Heart right ventricle (tissue), 16 donors: Measurements from ENCODE around the gene SYNE1. TPM values are rescaled to one million over a fixed set of nuclear protein-coding genes. Genes with fewer than 3 reads are reported as not detected.
A peak's percentile ranks its signal among the peaks of the same experiment; 100 is the strongest.

Experiments used
- ATAC-seq, 8 donors: fragments of 200-7000 bp; cut with Tn5 transposase; one replicate each; pipeline ENCODE4 v1.9.1; 2020; ENCODE audit warnings: mild to moderate bottlenecking in 8 of 8, moderate library complexity in 8 of 8, moderate number of reproducible peaks in 1 of 8
- DNase-seq, 2 donors: peaks; one replicate each; pipeline ENCODE4 v3.0.0-alpha.2; 2020
- H3K27ac ChIP-seq, 10 donors: fragments of 200-600 bp; sonication (generic) in 2 of 10; one replicate each; pipeline versions ENCODE4 v1.5.0 to v1.8.0; 2020 to 2022; ENCODE audit warnings: mild to moderate bottlenecking in 3 of 10
- H3K27me3 ChIP-seq, 7 donors: fragments of 200-600 bp; one replicate each; pipeline ENCODE4 v1.8.0; 2021 to 2022; ENCODE audit warnings: mild to moderate bottlenecking in 2 of 7
- H3K36me3 ChIP-seq, 9 donors: fragments of 200-600 bp; sonication (generic) in 1 of 9; one replicate each; pipeline versions ENCODE4 v1.5.0 to v1.8.0; 2020 to 2022; ENCODE audit warnings: mild to moderate bottlenecking in 2 of 9
- H3K4me1 ChIP-seq, 9 donors: fragments of 200-600 bp; sonication (generic) in 1 of 9; one replicate each; pipeline versions ENCODE4 v1.5.0 to v1.8.0; 2020 to 2022; ENCODE audit warnings: mild to moderate bottlenecking in 4 of 9
- H3K4me3 ChIP-seq, 10 donors: fragments of 200-600 bp; sonication (generic) in 2 of 10; one replicate each; pipeline versions ENCODE4 v1.5.0 to v1.8.0; 2020 to 2022; ENCODE audit warnings: mild to moderate bottlenecking in 7 of 10, moderate library complexity in 2 of 10
- H3K9me3 ChIP-seq, 11 donors: fragments of 200-600 bp in 10 of 11; sonication (generic) in 2 of 11; one replicate each; pipeline versions ENCODE4 v1.5.0 to v1.8.0; 2013 to 2022; ENCODE audit warnings: mild to moderate bottlenecking in 2 of 11, control low read depth in 1 of 11, moderate library complexity in 1 of 11
- WGBS, 2 donors: extraction: QIAGEN DNeasy Blood & Tissue Kit; methylation state at CpG; one replicate each; pipeline ENCODE4 v1.1.7; 2013; ENCODE audit warnings: inconsistent platforms in 1 of 2; 5-methylcytosine and 5-hydroxymethylcytosine counted together
- intact Hi-C, 10 donors: fragments of 100-400 bp; cut with DNase I; formaldehyde crosslinking; loops; one replicate each; pipeline versions ENCODE4 v1.11.1 to v1.14.2; 2022
- polyA plus RNA-seq, 2 donors: library from polyadenylated mRNA; stranded (reverse); fragments of 200-250 nt; gene quantifications; one replicate each; pipeline ENCODE4 v1.2.3, GENCODE V29; 2013
- total RNA-seq, 10 donors: library from RNA; stranded (reverse); fragmentation: NEBNext Ultra II Directional in 3 of 10; extraction: Animal tissue kit (Norgen Biotek cat#: 25700) in 3 of 10; gene quantifications; one replicate each; pipeline versions ENCODE4 v1.2.1 to v1.2.4, GENCODE V29; 2021 to 2023
- TF ChIP-seq, protein P1 (sequence below), 9 donors: fragments of 200-600 bp; sonication (generic) in 2 of 9; IDR thresholded peaks; one replicate each; pipeline versions ENCODE4 v1.5.0 to v1.8.0; 2021 to 2022; ENCODE audit warnings: antibody characterized with exemption in 9 of 9, mild to moderate bottlenecking in 5 of 9, moderate library complexity in 1 of 9
- donor health status: Arrhythmogenic right ventricular cardiomyopathy.
- donor health status: ischemic (EF 13 %, LVEDD 7.1; RV severe dilation, severe dysfunction).
- donor health status: healthy with polysubstance abuse.
- donor health status: DM: no; HTN: yes; CAD: no.
- donor health status: DM: no; HTN: no; CAD: no.
- donor health status: ischemic (EF 25% LVEDD 6.9; RV normal size, moderate dysfunction).
- donor health status: ischemic (EF 25% LVEDD 5.7; RV mildly dilated, moderate dysfunction).
- donor health status: healthy.
- donor health status: DM: yes; HTN: yes; CAD: no.
- donor health status: Ischemic cardiomyopathy.
- donor health status: ischemic (EF 35%, LVEDD 5.7; RV mildly dilated, moderate dysfunction).
- donor health status: nonischemic (EF 11% LVEDD 7.7; RV severe dilation, severe dysfunction).
- donor health status: DM: yes; HTN: yes; CAD: no.
- donor health status: PGD.
- donor health status: ischemic (EF 29% LVEDD 5.4; RV normal size, mild dysfunction).
- donor health status: nonischemic (EF 23%, LVEDD 6.1; RV moderate dilation, normal function).

Gene SYNE1
- total and polyA plus RNA-seq, 12 donors, result 18.9 to 176 (median 126) TPM

DNA sequence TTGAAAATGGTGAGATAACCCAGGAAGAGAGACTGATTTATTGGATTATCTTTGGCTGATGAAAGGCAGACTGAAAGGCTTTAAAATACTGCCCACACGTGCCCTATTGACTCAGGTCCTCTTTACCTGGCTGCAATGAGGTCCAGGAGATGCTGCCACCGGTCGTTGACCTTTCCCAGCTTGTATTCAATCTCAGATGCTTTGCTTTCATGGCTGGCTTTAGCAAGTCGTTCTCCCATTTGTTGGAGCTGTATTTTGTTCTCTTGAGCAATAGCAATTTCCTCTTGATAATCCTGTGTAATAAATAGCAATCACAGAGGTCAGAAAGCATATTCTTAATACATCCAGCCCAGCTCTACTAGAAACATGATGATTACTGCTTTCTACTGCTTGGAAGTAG is 460.9 kb downstream of the SYNE1 start:
- H3K27ac ChIP-seq, result peak overlapping the region in 1 of 10 donors; percentile 11
- no peaks in the 10 kb centered on the region for H3K27me3 ChIP-seq
- WGBS, 2 donors, result 73 to 76% methylated on average over 4 of the region's 4 CpGs
- ATAC-seq (no peak), DNase-seq (no peak)
- H3K36me3 ChIP-seq, result peaks cover 3 to 100% (median 33%) of the 10 kb centered on the region in 9 donors
- no peaks in the 10 kb centered on the region for H3K9me3 ChIP-seq
- H3K4me3 ChIP-seq, result no peak overlapping the region
- TF ChIP-seq, protein P1, sequence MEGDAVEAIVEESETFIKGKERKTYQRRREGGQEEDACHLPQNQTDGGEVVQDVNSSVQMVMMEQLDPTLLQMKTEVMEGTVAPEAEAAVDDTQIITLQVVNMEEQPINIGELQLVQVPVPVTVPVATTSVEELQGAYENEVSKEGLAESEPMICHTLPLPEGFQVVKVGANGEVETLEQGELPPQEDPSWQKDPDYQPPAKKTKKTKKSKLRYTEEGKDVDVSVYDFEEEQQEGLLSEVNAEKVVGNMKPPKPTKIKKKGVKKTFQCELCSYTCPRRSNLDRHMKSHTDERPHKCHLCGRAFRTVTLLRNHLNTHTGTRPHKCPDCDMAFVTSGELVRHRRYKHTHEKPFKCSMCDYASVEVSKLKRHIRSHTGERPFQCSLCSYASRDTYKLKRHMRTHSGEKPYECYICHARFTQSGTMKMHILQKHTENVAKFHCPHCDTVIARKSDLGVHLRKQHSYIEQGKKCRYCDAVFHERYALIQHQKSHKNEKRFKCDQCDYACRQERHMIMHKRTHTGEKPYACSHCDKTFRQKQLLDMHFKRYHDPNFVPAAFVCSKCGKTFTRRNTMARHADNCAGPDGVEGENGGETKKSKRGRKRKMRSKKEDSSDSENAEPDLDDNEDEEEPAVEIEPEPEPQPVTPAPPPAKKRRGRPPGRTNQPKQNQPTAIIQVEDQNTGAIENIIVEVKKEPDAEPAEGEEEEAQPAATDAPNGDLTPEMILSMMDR (IDR thresholded peaks at IDR 0.05), result no peak
- intact Hi-C loops, result no loop called here
- H3K4me1 ChIP-seq, result peaks cover 0 to 29% (median 11%) of the 10 kb centered on the region in 9 donors

DNA sequence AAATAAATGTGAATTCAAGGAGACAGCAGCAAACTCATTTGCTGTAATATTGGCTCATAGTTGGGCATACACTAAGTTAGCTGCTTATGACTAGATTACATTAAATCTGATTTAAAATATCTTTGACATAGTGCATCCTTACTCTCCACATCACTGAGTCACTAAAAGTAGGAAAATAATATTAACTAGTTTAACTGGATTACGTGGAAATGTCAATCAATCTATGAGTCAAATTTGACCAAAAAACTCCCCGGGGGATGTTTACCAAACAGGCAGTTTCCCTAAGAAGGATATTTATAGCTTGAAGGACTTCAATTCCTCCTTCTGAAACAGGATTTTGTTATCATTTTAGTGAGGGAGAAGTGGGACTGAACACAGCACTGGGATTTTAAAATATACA is 463.2 kb downstream of the SYNE1 start:
- peak overlapping the region in 2 of 10 donors; percentile 16 to 37 for H3K27ac ChIP-seq
- H3K9me3 ChIP-seq, result no peaks in the 10 kb centered on the region
- H3K27me3 ChIP-seq, result no peaks in the 10 kb centered on the region
- DNase-seq (no peak), ATAC-seq (no peak)
- H3K36me3 ChIP-seq, result peaks cover 3 to 91% (median 20%) of the 10 kb centered on the region in 9 donors
- WGBS, 2 donors, result 75 to 82% methylated on average over 2 of the region's 2 CpGs
- TF ChIP-seq, protein P1 (IDR thresholded peaks at IDR 0.05), result no peak
- H3K4me3 ChIP-seq, result no peak overlapping the region
- H3K4me1 ChIP-seq, result peaks cover 0 to 33% (median 13%) of the 10 kb centered on the region in 9 donors
- intact Hi-C loops, result no loop called here

- ATAC-seq (no peak), DNase-seq (no peak)
- no peak overlapping the region for H3K4me3 ChIP-seq
- peaks cover 0 to 85% (median 20%) of the 10 kb centered on the region in 9 donors for H3K36me3 ChIP-seq
- H3K9me3 ChIP-seq, result no peaks in the 10 kb centered on the region
- intact Hi-C loops, result no loop called here
- H3K4me1 ChIP-seq, result peaks cover 0 to 33% (median 18%) of the 10 kb centered on the region in 9 donors
- 76% methylated on average over 4 of the region's 4 CpGs for WGBS, 2 donors
- H3K27me3 ChIP-seq, result no peaks in the 10 kb centered on the region
- TF ChIP-seq, protein P1 (IDR thresholded peaks at IDR 0.05), result no peak
- peak overlapping the region in 3 of 10 donors; percentile 3 to 37 (median 16) for H3K27ac ChIP-seq
Measured at GRCh38 chr6:152173321-152173720, 463.8 kb downstream of the SYNE1 start.

DNA sequence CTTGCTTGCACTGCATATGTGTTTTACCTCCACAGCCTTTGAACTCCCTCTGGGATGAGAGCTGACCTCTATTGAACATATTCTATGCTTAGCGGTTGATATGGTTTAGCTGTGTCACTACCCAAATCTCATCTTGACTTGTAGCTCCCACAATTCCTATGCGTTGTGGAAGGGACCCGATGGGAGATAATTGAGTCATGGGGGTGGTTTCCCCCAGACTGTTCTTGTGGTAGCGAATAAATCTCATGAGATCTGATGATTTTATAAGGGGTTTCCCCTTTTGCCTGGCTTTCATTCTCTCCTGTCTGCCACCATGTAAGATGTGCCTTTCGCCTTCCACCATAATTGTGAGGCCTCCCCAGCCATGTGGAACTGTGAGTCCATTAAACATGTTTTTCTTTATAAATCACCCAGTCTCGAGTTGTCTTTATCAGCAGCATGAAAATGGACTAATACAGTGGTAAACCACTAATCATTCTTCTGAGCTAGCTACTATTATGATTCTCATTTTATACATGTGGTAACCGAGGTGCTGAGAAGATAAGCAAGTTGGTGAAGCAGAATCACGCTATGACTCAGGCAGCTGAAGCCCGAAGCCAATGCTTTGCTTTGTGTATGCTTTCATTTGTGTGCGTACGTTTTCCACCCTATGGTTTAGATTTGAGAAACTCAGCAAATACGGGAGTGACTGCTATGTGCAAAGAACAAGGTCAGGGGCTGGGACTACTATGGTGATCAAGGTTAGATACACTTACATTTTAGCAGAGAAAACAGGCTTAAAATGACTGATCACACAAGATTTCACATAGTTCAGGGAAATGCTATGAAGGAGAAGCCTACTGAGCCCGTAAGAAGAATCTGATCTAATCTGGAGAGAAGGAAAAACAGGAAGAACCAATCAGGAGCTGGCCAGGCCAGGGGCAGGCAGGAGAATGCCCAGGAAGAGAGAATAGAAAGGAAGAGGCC is 466.2 kb downstream of the SYNE1 start:
- ATAC-seq, result peak in 1 of 8 donors; percentile 39
- H3K27me3 ChIP-seq, result no peaks in the 10 kb centered on the region
- no peaks in the 10 kb centered on the region for H3K9me3 ChIP-seq
- H3K4me3 ChIP-seq, result no peak overlapping the region
- TF ChIP-seq, protein P1 (IDR thresholded peaks at IDR 0.05), result no peak
- DNase-seq, result no peak
- peaks cover 0 to 33% (median 21%) of the 10 kb centered on the region in 9 donors for H3K4me1 ChIP-seq
- 80% methylated on average over 13 of the region's 13 CpGs for WGBS, 2 donors
- intact Hi-C loops, result no loop called here
- peaks cover 0 to 83% (median 15%) of the 10 kb centered on the region in 9 donors for H3K36me3 ChIP-seq
- peak overlapping the region; percentile 11 to 64 (median 44) for H3K27ac ChIP-seq
